Coronary artery (tissue), 2 donors: ENCODE data around the gene FRMD4A.

Experiments
- DNase-seq: peaks from one replicate; pipeline ENCODE4 v3.0.0-alpha.2; 2017; ENCODE audit warnings: low spot score
- H3K27ac ChIP-seq, 2 donors: fragments of 200-600 bp; sonication (generic); one replicate each; pipeline ENCODE4 v1.5.1; 2016 to 2019
- H3K4me3 ChIP-seq: fragments of 200-600 bp; sonication (generic); 2 replicates; pipeline ENCODE4 v1.5.1; 2016; ENCODE audit warnings: mild to moderate bottlenecking, moderate library complexity
- CTCF ChIP-seq: fragments of 200-600 bp; sonication (generic); IDR thresholded peaks from one replicate; pipeline ENCODE4 v1.5.1; 2019; ENCODE audit warnings: antibody characterized with exemption

Gene FRMD4A

GRCh38 chr10:13943735-13944398, 386.9 kb downstream of the FRMD4A start:
- no peak for TF ChIP-seq CTCF
- Histone ChIP-seq H3K4me3 (no peak overlapping the region), H3K27ac (peak overlapping the region; percentile 11 to 56)
- DNase-seq, result peak; percentile 46

GRCh38 chr10:13942035-13942434, 388.7 kb downstream of the FRMD4A start:
- no peak for TF ChIP-seq CTCF
- Histone ChIP-seq H3K4me3 (no peak overlapping the region), H3K27ac (no peak overlapping the region)
- peak; percentile 46 for DNase-seq

- no peak for DNase-seq
- TF ChIP-seq CTCF, result no peak
- H3K27ac ChIP-seq, result peak overlapping the region; percentile 47 to 76
- H3K4me3 ChIP-seq, result no peak overlapping the region
These were observed 391.3 kb downstream of the FRMD4A start for GRCh38 chr10:13939391-13939790.

GRCh38 chr10:13938950-13939349, 391.8 kb downstream of the FRMD4A start:
- Histone ChIP-seq H3K27ac (peak overlapping the region; percentile 47 to 76), H3K4me3 (no peak overlapping the region)
- DNase-seq, result no peak
- no peak for TF ChIP-seq CTCF

GRCh38 chr10:13936826-13937225, 393.9 kb downstream of the FRMD4A start:
- no peak for TF ChIP-seq CTCF
- H3K27ac ChIP-seq, result peak overlapping the region; percentile 33 to 50

GRCh38 chr10:13930120-13930519, 400.6 kb downstream of the FRMD4A start:
- H3K4me3 ChIP-seq, result peak overlapping the region; percentile 53
- TF ChIP-seq CTCF, result no peak
- peak overlapping the region in 1 of 2 donors; percentile 39 for H3K27ac ChIP-seq
- DNase-seq, result no peak

More at GRCh38 chr10:13936826-13937225, 393.9 kb downstream of the FRMD4A start:
- DNase-seq, result no peak
- no peak overlapping the region for H3K4me3 ChIP-seq

- H3K27ac ChIP-seq, result peak overlapping the region in 1 of 2 donors; percentile 57
- peak overlapping the region; percentile 6 for H3K4me3 ChIP-seq
- DNase-seq, result no peak
- no peak for TF ChIP-seq CTCF
These were observed 402.3 kb downstream of the FRMD4A start for GRCh38 chr10:13928451-13928850.
